Liver (tissue), 9 donors: ENCODE measurements around the gene PAX5. TPM values are rescaled to one million over a fixed set of nuclear protein-coding genes. Genes with fewer than 3 reads are reported as not detected.

Experiments used
- DNase-seq: peaks from one replicate; pipeline ENCODE4 v3.0.0-alpha.2; 2017; ENCODE audit warnings: low spot score
- H3K27ac ChIP-seq, 2 donors: one replicate each; pipeline ENCODE4 v1.7.0; 2013; ENCODE audit warnings: inconsistent platforms in 2 of 2, low read length in 2 of 2, control low read depth in 1 of 2, low read depth in 1 of 2, mild to moderate bottlenecking in 1 of 2
- H3K27me3 ChIP-seq, 4 donors: one replicate each; pipeline versions ENCODE4 v1.6.1 to v1.7.0; 2013; ENCODE audit warnings: low read length in 3 of 4, inconsistent platforms in 1 of 4, mild to moderate bottlenecking in 1 of 4, moderate library complexity in 1 of 4; ENCODE audit not compliant: control insufficient read depth in 4 of 4, insufficient read depth in 4 of 4
- H3K36me3 ChIP-seq, 4 donors: one replicate each; pipeline versions ENCODE4 v1.6.1 to v1.7.0; 2013; ENCODE audit warnings: low read length in 3 of 4, mild to moderate bottlenecking in 3 of 4, low read depth in 1 of 4, moderate library complexity in 1 of 4; ENCODE audit not compliant: control insufficient read depth in 4 of 4, insufficient read depth in 3 of 4
- H3K4me1 ChIP-seq, 4 donors: one replicate each; pipeline versions ENCODE4 v1.6.1 to v1.7.0; 2013; ENCODE audit warnings: low read length in 3 of 4, mild to moderate bottlenecking in 3 of 4, moderate library complexity in 1 of 4; ENCODE audit not compliant: control insufficient read depth in 4 of 4, insufficient read depth in 4 of 4
- H3K4me3 ChIP-seq, 3 donors: one replicate each; pipeline versions ENCODE4 v1.6.1 to v1.7.0; 2013; ENCODE audit warnings: low read length in 3 of 3, control low read depth in 1 of 3, low read depth in 1 of 3, mild to moderate bottlenecking in 1 of 3
- H3K9ac ChIP-seq, 2 donors: one replicate each; pipeline ENCODE4 v1.7.0; 2013; ENCODE audit warnings: low read length in 2 of 2, mild to moderate bottlenecking in 2 of 2, moderate library complexity in 2 of 2, control low read depth in 1 of 2, low read depth in 1 of 2
- H3K9me3 ChIP-seq, 4 donors: one replicate each; pipeline versions ENCODE4 v1.6.1 to v1.7.0; 2013; ENCODE audit warnings: low read length in 3 of 4; ENCODE audit not compliant: control insufficient read depth in 4 of 4
- ATF3 ChIP-seq: IDR thresholded peaks from 2 replicates; pipeline ENCODE4 v1.6.1; 2016; ENCODE audit warnings: antibody characterized with exemption
- CTCF ChIP-seq: fragments of 150-350 bp; IDR thresholded peaks from 2 replicates; pipeline ENCODE4 v1.5.1; 2017; ENCODE audit warnings: improper control_type of control experiment, low read depth, low read length; ENCODE audit not compliant: missing input control
- EGR1 ChIP-seq, 2 donors: IDR thresholded peaks; 2 replicates each; pipeline ENCODE4 v1.6.1; 2016 to 2018; ENCODE audit warnings: antibody characterized with exemption in 2 of 2, low read depth in 2 of 2
- FOXA1 ChIP-seq: IDR thresholded peaks from 2 replicates; pipeline ENCODE4 v1.6.1; 2016; ENCODE audit warnings: antibody characterized with exemption
- FOXA2 ChIP-seq: IDR thresholded peaks from 2 replicates; pipeline ENCODE4 v1.6.1; 2016; ENCODE audit warnings: antibody characterized with exemption
- GABPA ChIP-seq, 2 donors: IDR thresholded peaks in 1 of 2; conservative IDR thresholded peaks in 1 of 2; 2 replicates each; pipeline ENCODE4 v1.6.1; 2016; ENCODE audit warnings: antibody characterized with exemption in 2 of 2, mild to moderate bottlenecking in 1 of 2, moderate library complexity in 1 of 2
- HNF4A ChIP-seq, 2 donors: conservative IDR thresholded peaks; 2 replicates each; pipeline ENCODE4 v1.6.1; 2016; ENCODE audit warnings: antibody characterized with exemption in 2 of 2, mild to moderate bottlenecking in 2 of 2
- HNF4G ChIP-seq: IDR thresholded peaks from 2 replicates; pipeline ENCODE4 v1.6.1; 2016; ENCODE audit warnings: antibody characterized with exemption
- JUND ChIP-seq, 2 donors: IDR thresholded peaks; 2 replicates each; pipeline ENCODE4 v1.6.1; 2016; ENCODE audit warnings: antibody characterized with exemption in 2 of 2
- MAX ChIP-seq: IDR thresholded peaks from 2 replicates; pipeline ENCODE4 v1.6.1; 2016; ENCODE audit warnings: antibody characterized with exemption
- NR2F2 ChIP-seq: IDR thresholded peaks from 2 replicates; pipeline ENCODE4 v1.6.1; 2016; ENCODE audit warnings: antibody characterized with exemption
- RAD21 ChIP-seq, 2 donors: IDR thresholded peaks; 2 replicates each; pipeline ENCODE4 v1.6.1; 2016; ENCODE audit warnings: antibody characterized with exemption in 2 of 2, mild to moderate bottlenecking in 2 of 2
- RXRA ChIP-seq, 2 donors: IDR thresholded peaks; 2 replicates each; pipeline ENCODE4 v1.6.1; 2017 to 2018; ENCODE audit warnings: antibody characterized with exemption in 2 of 2, mild to moderate bottlenecking in 1 of 2
- SP1 ChIP-seq: IDR thresholded peaks from 2 replicates; pipeline ENCODE4 v1.6.1; 2018; ENCODE audit warnings: antibody characterized with exemption, mild to moderate bottlenecking
- TAF1 ChIP-seq: conservative IDR thresholded peaks from 2 replicates; pipeline ENCODE4 v1.6.1; 2016; ENCODE audit warnings: antibody characterized with exemption, mild to moderate bottlenecking
- YY1 ChIP-seq: IDR thresholded peaks from 2 replicates; pipeline ENCODE4 v1.6.1; 2016; ENCODE audit warnings: antibody characterized with exemption, mild to moderate bottlenecking
- WGBS: extraction: QIAGEN DNeasy Blood & Tissue Kit; methylation state at CpG from one replicate; pipeline ENCODE4 v1.1.7; 2013; 5-methylcytosine and 5-hydroxymethylcytosine counted together
- polyA plus RNA-seq, 2 donors: library from polyadenylated mRNA; stranded (reverse) in 1 of 2; unstranded in 1 of 2; fragments of 200-250 nt in 1 of 2; fragments of >200 nt in 1 of 2; fragmentation: Nextera tagmentation in 1 of 2; extraction: Ambion mirVana in 1 of 2; gene quantifications; one replicate each; pipeline versions ENCODE4 v1.2.1 to v1.2.3, GENCODE V29; 2013 to 2015
- total RNA-seq, 2 donors: library from RNA; depleted of rRNA; stranded (reverse); fragments of >200 nt; gene quantifications; one replicate each; pipeline ENCODE4 v1.2.3, GENCODE V29; 2014
- TF ChIP-seq, protein P1 (sequence below): IDR thresholded peaks from 2 replicates; pipeline ENCODE4 v1.6.1; 2016; ENCODE audit warnings: antibody characterized with exemption, mild to moderate bottlenecking
- TF ChIP-seq, protein P2 (sequence below): IDR thresholded peaks from 2 replicates; pipeline ENCODE4 v1.6.1; 2016; ENCODE audit warnings: antibody characterized with exemption
- donor health status: healthy.
- donor health status: healthy.
- donor health status: healthy.
- donor health status: healthy.
- donor health status: healthy.

PAX5 gene
- total and polyA plus RNA-seq, 4 donors: 0.05 to 2.7 (median 0.11) TPM

GRCh38 chr9:36892279-36892678 lies 141.8 kb downstream of the PAX5 start:
- Histone ChIP-seq H3K4me1 (no peaks in the 10 kb centered on the region), H3K9me3 (no peaks in the 10 kb centered on the region), H3K27me3 (peaks cover 0 to 2% (median 0%) of the 10 kb centered on the region in 4 donors), H3K27ac (no peak overlapping the region), H3K4me3 (no peak overlapping the region), H3K9ac (no peak overlapping the region), H3K36me3 (no peaks in the 10 kb centered on the region)
- WGBS: 68% methylated on average over 4 of the region's 4 CpGs
- DNase-seq: no peak
- TF ChIP-seq, protein P1, sequence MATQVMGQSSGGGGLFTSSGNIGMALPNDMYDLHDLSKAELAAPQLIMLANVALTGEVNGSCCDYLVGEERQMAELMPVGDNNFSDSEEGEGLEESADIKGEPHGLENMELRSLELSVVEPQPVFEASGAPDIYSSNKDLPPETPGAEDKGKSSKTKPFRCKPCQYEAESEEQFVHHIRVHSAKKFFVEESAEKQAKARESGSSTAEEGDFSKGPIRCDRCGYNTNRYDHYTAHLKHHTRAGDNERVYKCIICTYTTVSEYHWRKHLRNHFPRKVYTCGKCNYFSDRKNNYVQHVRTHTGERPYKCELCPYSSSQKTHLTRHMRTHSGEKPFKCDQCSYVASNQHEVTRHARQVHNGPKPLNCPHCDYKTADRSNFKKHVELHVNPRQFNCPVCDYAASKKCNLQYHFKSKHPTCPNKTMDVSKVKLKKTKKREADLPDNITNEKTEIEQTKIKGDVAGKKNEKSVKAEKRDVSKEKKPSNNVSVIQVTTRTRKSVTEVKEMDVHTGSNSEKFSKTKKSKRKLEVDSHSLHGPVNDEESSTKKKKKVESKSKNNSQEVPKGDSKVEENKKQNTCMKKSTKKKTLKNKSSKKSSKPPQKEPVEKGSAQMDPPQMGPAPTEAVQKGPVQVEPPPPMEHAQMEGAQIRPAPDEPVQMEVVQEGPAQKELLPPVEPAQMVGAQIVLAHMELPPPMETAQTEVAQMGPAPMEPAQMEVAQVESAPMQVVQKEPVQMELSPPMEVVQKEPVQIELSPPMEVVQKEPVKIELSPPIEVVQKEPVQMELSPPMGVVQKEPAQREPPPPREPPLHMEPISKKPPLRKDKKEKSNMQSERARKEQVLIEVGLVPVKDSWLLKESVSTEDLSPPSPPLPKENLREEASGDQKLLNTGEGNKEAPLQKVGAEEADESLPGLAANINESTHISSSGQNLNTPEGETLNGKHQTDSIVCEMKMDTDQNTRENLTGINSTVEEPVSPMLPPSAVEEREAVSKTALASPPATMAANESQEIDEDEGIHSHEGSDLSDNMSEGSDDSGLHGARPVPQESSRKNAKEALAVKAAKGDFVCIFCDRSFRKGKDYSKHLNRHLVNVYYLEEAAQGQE: no peak
- TF ChIP-seq EGR1 (IDR thresholded peaks at IDR 0.05; ENCODE audit: low read depth in 2 of 2): no peak
- TF ChIP-seq HNF4G: no peak
- TF ChIP-seq HNF4A (conservative IDR thresholded peaks at IDR 0.05): no peak
- TF ChIP-seq FOXA2: no peak
- TF ChIP-seq NR2F2: no peak
- TF ChIP-seq, protein P2, sequence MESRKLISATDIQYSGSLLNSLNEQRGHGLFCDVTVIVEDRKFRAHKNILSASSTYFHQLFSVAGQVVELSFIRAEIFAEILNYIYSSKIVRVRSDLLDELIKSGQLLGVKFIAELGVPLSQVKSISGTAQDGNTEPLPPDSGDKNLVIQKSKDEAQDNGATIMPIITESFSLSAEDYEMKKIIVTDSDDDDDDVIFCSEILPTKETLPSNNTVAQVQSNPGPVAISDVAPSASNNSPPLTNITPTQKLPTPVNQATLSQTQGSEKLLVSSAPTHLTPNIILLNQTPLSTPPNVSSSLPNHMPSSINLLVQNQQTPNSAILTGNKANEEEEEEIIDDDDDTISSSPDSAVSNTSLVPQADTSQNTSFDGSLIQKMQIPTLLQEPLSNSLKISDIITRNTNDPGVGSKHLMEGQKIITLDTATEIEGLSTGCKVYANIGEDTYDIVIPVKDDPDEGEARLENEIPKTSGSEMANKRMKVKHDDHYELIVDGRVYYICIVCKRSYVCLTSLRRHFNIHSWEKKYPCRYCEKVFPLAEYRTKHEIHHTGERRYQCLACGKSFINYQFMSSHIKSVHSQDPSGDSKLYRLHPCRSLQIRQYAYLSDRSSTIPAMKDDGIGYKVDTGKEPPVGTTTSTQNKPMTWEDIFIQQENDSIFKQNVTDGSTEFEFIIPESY: no peak
- no peak for TF ChIP-seq SP1
- no peak for TF ChIP-seq FOXA1
- TF ChIP-seq GABPA (IDR thresholded peaks at IDR 0.05 in 1 of 2, conservative IDR thresholded peaks at IDR 0.05 in 1 of 2): no peak
- no peak for TF ChIP-seq MAX
- no peak for TF ChIP-seq TAF1
- no peak for TF ChIP-seq CTCF
- no peak for TF ChIP-seq RAD21 (IDR thresholded peaks at IDR 0.05)
- TF ChIP-seq ATF3: no peak
- TF ChIP-seq YY1: no peak
- TF ChIP-seq JUND (IDR thresholded peaks at IDR 0.05): no peak
- no peak for TF ChIP-seq RXRA (IDR thresholded peaks at IDR 0.05)
